NCI-H446 treated with DMSO at 0.1 percent for 48 hours (cell line): ENCODE measurements around the gene IL18RAP.

Experiments used
- DNase-seq: peaks from one replicate; lab custom pipeline; 2025; lab: John Stamatoyannopoulos, UW

IL18RAP gene

GRCh38 chr2:102453501-102453900, 30.5 kb downstream of the IL18RAP start:
- no peak for DNase-seq

- no peak for DNase-seq
Observed at GRCh38 chr2:102455061-102455670, 32.2 kb downstream of the IL18RAP start.

DNA sequence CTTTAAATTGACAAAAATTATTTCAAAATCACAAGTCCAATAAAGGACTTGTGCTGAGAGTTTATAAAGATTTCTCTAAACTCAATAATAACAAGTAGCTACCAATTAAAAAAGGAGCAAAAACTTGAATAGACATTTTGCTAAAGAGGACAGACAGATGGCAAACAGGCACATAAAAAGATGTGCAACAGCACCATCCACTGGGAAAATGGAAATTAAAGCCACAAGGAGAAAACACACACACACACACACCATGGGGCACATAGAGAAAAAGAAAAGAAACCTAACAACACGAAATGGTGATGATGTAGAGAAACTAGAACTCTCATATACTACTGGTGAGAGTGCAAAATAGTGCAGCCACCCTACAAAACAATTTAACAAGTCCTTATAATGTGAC, 37.5 kb downstream of the IL18RAP start:
- no peak for DNase-seq

- no peak for DNase-seq
Observed at GRCh38 chr2:102461188-102461587, 38.2 kb downstream of the IL18RAP start.

DNA sequence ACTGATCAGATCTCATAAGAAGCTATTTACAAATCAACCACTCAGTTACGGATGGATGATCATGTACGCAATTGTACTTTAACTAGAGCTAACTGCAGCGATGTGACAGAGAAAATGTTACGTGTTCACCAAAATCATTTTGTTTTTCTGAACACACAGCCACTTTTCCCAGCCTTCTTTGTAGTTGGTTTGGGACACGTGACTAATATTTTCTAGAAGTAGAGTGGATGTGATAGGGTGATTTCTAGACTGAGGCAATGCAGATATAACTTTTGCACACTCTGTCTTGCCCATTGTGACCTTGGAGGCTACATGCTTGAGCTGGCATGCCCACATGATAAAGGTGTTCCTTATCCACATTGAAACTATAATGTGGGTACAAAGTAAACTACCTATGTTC, 40.2 kb downstream of the IL18RAP start:
- DNase-seq = no peak

DNA sequence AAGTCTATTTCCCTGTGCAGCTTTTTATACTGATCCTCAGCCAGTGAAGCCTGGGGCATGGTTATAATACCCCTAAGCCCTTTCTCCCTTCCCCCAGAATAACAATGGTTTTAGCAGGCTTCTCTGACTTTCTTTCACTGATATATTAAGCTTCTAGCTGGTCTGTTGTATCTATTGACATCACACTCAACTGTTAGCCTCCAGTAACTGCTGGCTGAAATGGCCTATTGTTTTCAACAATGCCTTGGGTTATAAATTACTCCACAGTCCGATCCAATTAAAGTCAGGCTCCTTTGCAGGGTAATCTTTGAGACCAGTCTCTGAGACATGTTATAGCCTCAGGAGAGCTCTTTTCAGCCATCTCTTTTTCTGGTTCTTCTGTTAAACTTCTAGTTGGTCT, 47.2 kb downstream of the IL18RAP start:
- no peak for DNase-seq

DNA sequence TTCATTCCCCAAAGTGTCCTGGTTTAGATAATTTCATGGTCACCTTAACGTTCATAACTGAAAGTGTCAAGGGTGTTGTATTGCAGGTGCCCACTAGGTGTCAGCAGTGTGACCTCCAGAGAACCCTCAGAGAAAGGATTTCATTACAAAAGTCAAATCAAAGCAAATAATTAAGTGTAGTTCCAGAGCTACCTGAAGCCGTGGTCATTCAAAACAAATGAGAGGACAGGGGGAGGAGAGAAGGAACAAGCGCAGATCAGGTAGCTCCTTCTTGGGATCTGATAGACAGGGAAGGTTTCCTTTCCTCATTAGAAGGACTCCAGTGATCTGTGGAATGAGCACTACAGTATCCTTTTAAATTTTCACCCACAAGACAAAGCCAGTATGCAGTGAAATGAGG, 50.1 kb downstream of the IL18RAP start, which contains the start of gene SLC9A4:
SLC9A4 (plus strand) TSS at position 207 of the 400 bp plus-strand sequence. CDS start 534 bp downstream, outside the sequence.
- DNase-seq = no peak

DNA sequence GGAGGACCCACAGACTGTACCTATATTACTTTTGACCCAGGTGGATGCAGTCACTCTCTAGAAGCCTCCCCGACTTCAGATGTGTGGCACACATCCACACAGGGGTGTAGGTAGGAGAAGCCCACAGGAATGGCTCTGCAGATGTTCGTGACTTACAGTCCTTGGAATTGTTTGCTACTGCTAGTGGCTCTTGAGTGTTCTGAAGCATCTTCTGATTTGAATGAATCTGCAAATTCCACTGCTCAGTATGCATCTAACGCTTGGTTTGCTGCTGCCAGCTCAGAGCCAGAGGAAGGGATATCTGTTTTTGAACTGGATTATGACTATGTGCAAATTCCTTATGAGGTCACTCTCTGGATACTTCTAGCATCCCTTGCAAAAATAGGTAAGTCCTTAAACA, 50.7 kb downstream of the IL18RAP start:
- no peak for DNase-seq

- DNase-seq = no peak
Observed at GRCh38 chr2:102474785-102475184, 51.8 kb downstream of the IL18RAP start.

DNA sequence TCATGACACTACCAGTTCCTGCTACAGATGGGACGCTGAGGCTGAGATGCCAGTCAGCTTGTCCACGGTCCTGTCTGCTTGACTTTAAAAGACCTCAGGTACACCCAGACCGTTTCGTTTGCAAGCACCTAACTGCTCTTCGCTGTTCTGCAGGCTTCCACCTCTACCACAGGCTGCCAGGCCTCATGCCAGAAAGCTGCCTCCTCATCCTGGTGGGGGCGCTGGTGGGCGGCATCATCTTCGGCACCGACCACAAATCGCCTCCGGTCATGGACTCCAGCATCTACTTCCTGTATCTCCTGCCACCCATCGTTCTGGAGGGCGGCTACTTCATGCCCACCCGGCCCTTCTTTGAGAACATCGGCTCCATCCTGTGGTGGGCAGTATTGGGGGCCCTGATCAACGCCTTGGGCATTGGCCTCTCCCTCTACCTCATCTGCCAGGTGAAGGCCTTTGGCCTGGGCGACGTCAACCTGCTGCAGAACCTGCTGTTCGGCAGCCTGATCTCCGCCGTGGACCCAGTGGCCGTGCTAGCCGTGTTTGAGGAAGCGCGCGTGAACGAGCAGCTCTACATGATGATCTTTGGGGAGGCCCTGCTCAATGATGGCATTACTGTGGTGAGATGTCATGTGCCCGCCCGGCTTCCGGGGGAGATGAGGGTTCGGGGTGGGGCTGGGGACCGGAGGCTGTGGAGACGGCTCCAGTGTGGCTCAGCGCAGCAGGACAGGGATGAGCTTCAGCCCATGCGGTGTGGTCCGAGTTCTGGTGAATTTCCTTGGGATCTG, 55.9 kb downstream of the IL18RAP start:
- no peak for DNase-seq

GRCh38 chr2:102480285-102481195, 57.6 kb downstream of the IL18RAP start:
- no peak for DNase-seq

DNA sequence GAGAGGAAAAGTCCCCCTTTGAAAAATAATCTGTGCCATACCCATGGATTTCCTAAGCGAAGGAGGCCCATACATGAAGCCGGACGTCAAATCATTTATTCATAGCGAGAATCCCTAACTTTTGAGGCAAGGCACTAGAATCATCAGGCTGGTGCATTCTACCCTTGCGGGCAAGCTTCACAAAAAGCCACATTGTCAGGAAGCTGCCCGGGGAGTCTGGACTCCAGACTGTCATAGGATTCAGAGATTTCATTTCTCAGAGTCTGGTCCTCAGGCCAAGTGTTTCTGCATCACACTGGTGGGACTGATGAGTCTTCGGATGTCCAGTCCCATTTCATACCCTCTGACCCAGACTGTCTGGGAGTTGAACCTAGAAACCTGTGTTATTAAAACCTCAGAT, 59.0 kb downstream of the IL18RAP start:
- DNase-seq = no peak

- no peak for DNase-seq
Observed at GRCh38 chr2:102483086-102483485, 60.1 kb downstream of the IL18RAP start.

DNA sequence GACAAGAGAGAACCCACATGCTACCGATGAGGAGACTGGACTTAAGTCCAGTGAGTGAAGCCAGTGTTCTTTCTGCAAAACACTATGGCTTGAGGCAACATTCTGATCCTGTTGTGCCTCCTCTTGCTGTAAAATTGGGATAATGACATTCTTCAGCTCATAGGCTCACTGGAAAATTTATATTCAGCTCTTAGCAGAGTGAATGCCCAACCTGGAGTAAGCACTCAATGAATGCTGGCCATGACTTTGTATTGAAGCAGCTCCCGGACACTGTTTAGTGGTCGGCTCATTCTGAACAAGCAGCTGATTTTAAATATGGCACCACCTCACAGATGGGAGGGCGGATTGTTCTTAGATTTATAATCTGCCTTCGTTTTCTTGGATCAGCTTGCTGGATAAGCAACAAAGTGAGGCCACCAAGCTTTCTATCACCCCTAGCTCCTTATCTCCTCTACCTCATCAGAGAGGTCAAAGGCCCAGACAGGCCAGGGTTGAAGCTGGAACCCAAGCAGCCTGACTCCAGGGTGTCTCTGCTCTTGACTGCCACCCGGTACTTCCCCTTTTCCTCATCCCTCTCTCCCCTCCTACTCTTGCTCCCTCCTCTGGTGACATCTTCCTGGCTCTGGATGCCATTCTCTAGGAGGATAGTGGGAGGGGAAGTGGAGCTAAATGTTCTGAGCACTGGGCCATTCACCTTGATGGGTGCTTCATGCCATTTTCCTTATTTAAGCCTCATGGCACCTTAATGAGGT, 61.5 kb downstream of the IL18RAP start:
- no peak for DNase-seq

DNA sequence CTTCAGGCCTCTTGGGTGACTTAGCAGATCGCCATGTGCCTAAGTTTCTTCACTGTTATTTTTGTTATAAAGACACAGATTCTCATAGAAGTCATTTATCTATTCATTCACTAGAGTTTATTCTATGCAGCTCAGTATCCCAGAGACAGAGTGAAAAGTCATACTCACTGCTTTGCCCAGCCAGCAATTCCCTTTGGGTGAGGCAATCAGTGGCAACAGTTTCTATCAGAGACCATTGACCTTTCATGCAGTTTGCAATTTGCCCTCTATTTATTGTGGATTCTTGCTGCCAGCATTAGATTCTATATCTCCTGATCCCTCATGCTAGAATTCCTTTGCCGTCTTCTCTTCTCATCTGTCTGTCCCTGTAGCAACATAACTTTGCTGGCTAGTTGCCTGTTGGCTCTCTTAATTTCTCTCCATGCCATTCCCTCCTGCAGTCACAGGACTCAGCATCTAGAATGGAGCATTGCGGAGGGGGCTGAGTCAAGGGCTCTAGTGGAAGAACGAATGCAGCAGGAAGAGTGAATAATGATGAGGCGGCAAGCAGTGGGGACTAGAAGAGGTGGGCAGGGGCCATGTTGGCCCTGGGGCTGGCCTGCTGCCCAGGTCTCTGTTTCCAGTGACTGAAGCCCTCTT, 62.3 kb downstream of the IL18RAP start:
- DNase-seq = no peak

GRCh38 chr2:102486941-102487702, 64.2 kb downstream of the IL18RAP start:
- no peak for DNase-seq

DNA sequence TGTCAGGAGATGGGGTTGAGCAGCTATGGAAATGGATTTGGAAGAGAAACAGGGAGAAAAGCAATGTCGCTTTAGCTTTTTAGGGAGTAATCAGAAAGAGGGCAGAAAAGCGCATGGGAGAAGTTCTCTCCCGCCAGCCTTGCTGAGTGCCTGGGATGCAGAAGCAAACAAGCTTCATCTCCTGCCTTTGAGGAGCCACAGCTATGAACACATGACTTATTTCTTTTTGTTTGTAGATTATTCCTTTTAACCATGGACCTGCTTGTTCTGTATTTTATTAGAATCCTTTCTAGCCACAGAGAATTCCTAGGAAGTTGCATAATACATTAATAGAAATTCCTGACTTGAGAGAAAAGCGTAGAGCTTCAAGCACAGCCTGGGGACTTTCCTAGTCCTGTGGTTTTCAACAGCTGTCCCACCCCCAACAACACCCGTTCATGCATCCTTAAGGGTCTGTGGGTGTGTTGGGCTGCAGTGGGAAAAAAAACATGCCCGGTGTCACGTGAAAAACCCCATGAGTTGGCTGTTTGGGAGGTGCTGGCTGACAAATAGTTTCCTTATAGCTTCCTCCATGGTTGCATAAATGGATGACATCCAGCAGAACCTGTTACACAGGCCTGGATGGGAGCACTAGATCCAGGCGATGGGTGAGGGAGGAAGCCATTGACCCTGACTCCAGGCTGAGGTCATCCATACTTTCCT, 65.0 kb downstream of the IL18RAP start:
- DNase-seq = no peak

DNA sequence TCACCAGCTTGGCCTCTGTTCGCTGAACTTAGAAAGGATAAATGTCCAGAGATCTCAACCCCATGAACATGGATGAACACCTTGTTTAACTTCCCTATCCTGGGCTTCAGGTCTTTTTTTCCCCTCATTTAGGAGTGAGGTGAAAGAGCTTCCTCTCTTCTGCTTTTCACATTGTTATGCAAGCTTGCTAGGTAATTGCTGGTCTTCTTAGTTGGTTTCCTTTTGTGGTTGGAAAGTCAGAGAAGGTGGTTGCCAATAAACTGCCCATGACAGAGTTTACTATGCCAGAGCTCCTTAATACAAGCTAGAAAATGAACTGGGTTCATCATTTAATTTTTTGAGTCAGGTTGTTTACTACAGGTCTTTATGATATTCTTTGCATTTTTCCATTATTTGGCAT, 66.7 kb downstream of the IL18RAP start:
- no peak for DNase-seq

GRCh38 chr2:102492006-102492405, 69.0 kb downstream of the IL18RAP start:
- no peak for DNase-seq

- DNase-seq = no peak
Observed at GRCh38 chr2:102494570-102494969, 71.6 kb downstream of the IL18RAP start.
